BE2C (cell line): ENCODE results near the gene DAB1.

Source experiments
- DNase-seq: peaks from one replicate; pipeline ENCODE4 v3.0.0-alpha.2; 2020
- H3K27me3 ChIP-seq: fragments of 250-450 bp; sonication (Bioruptor Pico); 2 replicates; pipeline ENCODE4 v1.5.1; 2020; ENCODE audit warnings: mild to moderate bottlenecking
- H3K36me3 ChIP-seq: fragments of 250-450 bp; sonication (Bioruptor Pico); 2 replicates; pipeline ENCODE4 v1.5.1; 2020; ENCODE audit warnings: mild to moderate bottlenecking
- H3K4me1 ChIP-seq: fragments of 250-450 bp; sonication (Bioruptor Pico); 2 replicates; pipeline ENCODE4 v1.5.1; 2020
- H3K4me3 ChIP-seq: 2 replicates; pipeline ENCODE4 v1.5.1; 2011; ENCODE audit warnings: low read depth, low read length
- H3K9me3 ChIP-seq: fragments of 250-450 bp; sonication (Bioruptor Pico); 2 replicates; pipeline ENCODE4 v1.5.1; 2020
- CTCF ChIP-seq: IDR thresholded peaks from 2 replicates; pipeline ENCODE4 v1.5.1; 2012; ENCODE audit warnings: mild to moderate bottlenecking, low read depth, low read length

DAB1 gene

GRCh38 chr1:57363643-57364042 lies 60.2 kb downstream of the DAB1 start:
- Histone ChIP-seq H3K4me1 (no peaks in the 10 kb centered on the region), H3K4me3 (no peak overlapping the region), H3K36me3 (no peaks in the 10 kb centered on the region), H3K9me3 (no peaks in the 10 kb centered on the region), H3K27me3 (no peaks in the 10 kb centered on the region)
- no peak for TF ChIP-seq CTCF
- no peak for DNase-seq

GRCh38 chr1:57363165-57363564 lies 60.7 kb downstream of the DAB1 start:
- no peaks in the 10 kb centered on the region for H3K9me3 ChIP-seq
- H3K4me1 ChIP-seq, result no peaks in the 10 kb centered on the region
- H3K36me3 ChIP-seq, result no peaks in the 10 kb centered on the region
- TF ChIP-seq CTCF, result no peak
- DNase-seq, result no peak
- H3K4me3 ChIP-seq, result no peak overlapping the region
- no peaks in the 10 kb centered on the region for H3K27me3 ChIP-seq

GRCh38 chr1:57362480-57362879 lies 61.4 kb downstream of the DAB1 start:
- TF ChIP-seq CTCF, result no peak
- H3K4me3 ChIP-seq, result no peak overlapping the region
- H3K4me1 ChIP-seq, result no peaks in the 10 kb centered on the region
- H3K27me3 ChIP-seq, result no peaks in the 10 kb centered on the region
- no peak for DNase-seq
- H3K9me3 ChIP-seq, result no peaks in the 10 kb centered on the region
- no peaks in the 10 kb centered on the region for H3K36me3 ChIP-seq

DNA sequence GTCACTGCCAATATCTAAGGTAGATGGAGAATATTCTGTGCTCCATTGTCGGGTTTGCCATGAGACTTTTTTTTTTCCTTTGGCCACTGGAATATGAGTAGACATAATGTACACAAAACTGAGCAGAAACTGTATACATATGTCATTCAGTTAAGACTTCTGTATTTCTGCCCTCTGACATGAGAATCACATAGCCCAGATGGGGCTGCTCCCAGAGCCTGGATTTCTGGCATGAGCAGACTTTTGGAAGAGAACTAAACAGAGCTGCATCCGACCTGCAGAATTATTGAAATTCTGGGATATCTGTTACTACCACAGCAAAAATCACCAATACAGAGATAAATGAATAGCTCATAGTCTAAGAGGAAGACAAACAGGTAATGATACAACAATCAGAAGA lies 62.3 kb downstream of the DAB1 start:
- no peaks in the 10 kb centered on the region for H3K4me1 ChIP-seq

DNA sequence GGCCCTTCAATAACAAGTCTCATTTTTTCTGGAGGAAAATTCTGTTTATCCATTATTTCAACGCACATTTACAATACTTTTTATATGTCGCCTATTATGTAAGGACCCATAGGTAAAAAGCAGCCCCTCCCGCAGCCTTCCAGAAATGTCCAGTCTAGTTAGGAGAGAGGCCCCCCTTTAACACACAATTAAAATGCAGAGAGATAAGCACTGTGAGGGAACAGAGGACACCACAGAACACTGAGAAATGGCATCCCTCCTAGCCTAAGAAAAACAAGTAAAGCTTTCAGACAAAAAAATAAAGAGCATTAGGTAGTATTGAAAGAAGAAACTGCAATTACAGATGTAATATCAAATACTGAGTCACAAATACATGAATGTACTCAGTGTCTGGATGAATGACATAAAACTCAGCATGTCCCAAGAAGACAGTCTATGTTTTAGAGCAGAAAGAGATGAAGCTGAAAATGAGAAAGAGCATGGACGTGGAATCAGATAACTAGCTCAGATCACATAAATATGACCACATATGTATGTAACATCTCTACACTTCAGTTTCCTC lies 62.9 kb downstream of the DAB1 start:
- TF ChIP-seq CTCF, result no peak
- no peaks in the 10 kb centered on the region for H3K4me1 ChIP-seq
- H3K9me3 ChIP-seq, result no peaks in the 10 kb centered on the region
- H3K27me3 ChIP-seq, result no peaks in the 10 kb centered on the region
- H3K4me3 ChIP-seq, result no peak overlapping the region
- no peak for DNase-seq
- no peaks in the 10 kb centered on the region for H3K36me3 ChIP-seq

More for the DNA sequence above, 62.3 kb downstream of the DAB1 start:
- no peak for TF ChIP-seq CTCF
- DNase-seq, result no peak
- no peaks in the 10 kb centered on the region for H3K27me3 ChIP-seq
- no peak overlapping the region for H3K4me3 ChIP-seq
- no peaks in the 10 kb centered on the region for H3K36me3 ChIP-seq
- H3K9me3 ChIP-seq, result no peaks in the 10 kb centered on the region

DNA sequence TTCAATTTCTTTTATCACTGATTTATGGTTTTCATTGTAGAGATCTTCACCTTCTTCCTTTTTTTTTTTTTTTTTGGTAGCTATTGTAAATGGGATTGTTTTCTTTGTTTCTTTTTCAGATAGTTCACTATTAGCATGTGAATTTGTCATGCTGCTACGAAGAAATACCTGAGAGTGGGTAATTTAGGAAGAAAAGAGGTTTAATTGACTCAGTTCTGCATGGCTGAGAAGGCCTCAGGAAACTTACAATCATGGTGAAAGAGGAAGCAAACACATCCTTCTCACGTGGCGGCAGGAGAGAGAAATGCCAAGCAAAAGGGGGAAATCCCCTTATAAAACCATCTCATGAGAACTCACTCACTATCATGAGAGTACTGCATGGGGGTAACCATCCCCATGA lies 66.4 kb downstream of the DAB1 start:
- no peak for DNase-seq
- no peak overlapping the region for H3K4me3 ChIP-seq
- no peaks in the 10 kb centered on the region for H3K36me3 ChIP-seq
- no peaks in the 10 kb centered on the region for H3K9me3 ChIP-seq
- TF ChIP-seq CTCF, result no peak
- H3K4me1 ChIP-seq, result no peaks in the 10 kb centered on the region
- H3K27me3 ChIP-seq, result no peaks in the 10 kb centered on the region
